IMR-90 (cell line): ENCODE measurements around the gene CDRT4. TPM values are rescaled to one million over a fixed set of nuclear protein-coding genes. Genes with fewer than 3 reads are reported as not detected.

Experiments used
- ATAC-seq: fragments of 200-7000 bp; cut with Tn5 transposase; 2 replicates; pipeline ENCODE4 v1.9.1; 2020; ENCODE audit warnings: low read depth, mild to moderate bottlenecking, moderate library complexity
- BruUV-seq: library from RNA; stranded (reverse); fragments of 400-500 nt; replicated peaks from 2 replicates; lab custom pipeline; 2021; lab: Mats Ljungman, UMichigan
- CTCF ChIA-PET: fragments of 300-600 bp; formaldehyde crosslinking; extraction: SDS; loops from one replicate; lab custom pipeline; 2021; ENCODE audit warnings: antibody characterized with exemption; lab: Yijun Ruan, JAX
- POLR2A ChIA-PET: fragments of 300-600 bp; sonication (Branson Sonifier 250); formaldehyde crosslinking; loops from one replicate; lab custom pipeline; 2022; ENCODE audit warnings: antibody characterized with exemption; ENCODE audit not compliant: unreplicated experiment; lab: Charles Lee
- DNase-seq: peaks from one replicate; pipeline ENCODE4 v3.0.0; 2013
- H2AFZ ChIP-seq: replicated peaks from 2 replicates; pipeline ENCODE3; 2013; ENCODE audit warnings: low read length, mild to moderate bottlenecking; ENCODE audit not compliant: poor library complexity
- H2AK5ac ChIP-seq: 2 replicates; pipeline ENCODE4 v1.6.1; 2013; ENCODE audit warnings: low read depth, low read length, inconsistent platforms
- H2AK9ac ChIP-seq: replicated peaks from 2 replicates; pipeline ENCODE3; 2013; ENCODE audit warnings: mild to moderate bottlenecking, low read depth, low read length, moderate library complexity; ENCODE audit not compliant: poor library complexity
- H2BK120ac ChIP-seq: 2 replicates; pipeline ENCODE4 v1.6.1; 2013; ENCODE audit warnings: low read depth, low read length, inconsistent platforms
- H2BK15ac ChIP-seq: 3 replicates; pipeline ENCODE4 v1.6.1; 2013; ENCODE audit warnings: low read depth, low read length, inconsistent platforms
- H2BK20ac ChIP-seq: 2 replicates; pipeline ENCODE4 v1.6.1; 2013; ENCODE audit warnings: low read depth, mild to moderate bottlenecking, inconsistent platforms, low read length, moderate library complexity
- H2BK5ac ChIP-seq: 2 replicates; pipeline ENCODE4 v1.6.1; 2013; ENCODE audit warnings: mild to moderate bottlenecking, low read depth, low read length, inconsistent platforms; ENCODE audit not compliant: poor library complexity, severe bottlenecking
- H3K14ac ChIP-seq: replicated peaks from 2 replicates; pipeline ENCODE4 v1.6.1; 2013; ENCODE audit warnings: low read depth, low read length, inconsistent platforms
- H3K18ac ChIP-seq: 2 replicates; pipeline ENCODE4 v1.6.1; 2013; ENCODE audit warnings: low read depth, low read length, control low read depth
- H3K23ac ChIP-seq: 2 replicates; pipeline ENCODE4 v1.6.1; 2013; ENCODE audit warnings: low read depth, low read length, inconsistent platforms
- H3K27ac ChIP-seq: 2 replicates; pipeline ENCODE4 v1.5.1; 2013; ENCODE audit warnings: mild to moderate bottlenecking, control low read depth, low read length; ENCODE audit not compliant: insufficient read depth
- H3K27me3 ChIP-seq: 2 replicates; pipeline ENCODE4 v1.6.1; 2013; ENCODE audit warnings: low read length; ENCODE audit not compliant: control insufficient read depth, insufficient read depth
- H3K36me3 ChIP-seq: 2 replicates; pipeline ENCODE4 v1.6.1; 2013; ENCODE audit warnings: low read length, mixed read lengths; ENCODE audit not compliant: control insufficient read depth, insufficient read depth
- H3K4ac ChIP-seq: 2 replicates; pipeline ENCODE4 v1.6.1; 2013; ENCODE audit warnings: low read depth, low read length, inconsistent platforms
- H3K4me1 ChIP-seq: 2 replicates; pipeline ENCODE4 v1.6.1; 2013; ENCODE audit warnings: low read length, mixed read lengths; ENCODE audit not compliant: control insufficient read depth, insufficient read depth
- H3K4me2 ChIP-seq: 2 replicates; pipeline ENCODE4 v1.6.1; 2013; ENCODE audit warnings: low read depth, mild to moderate bottlenecking, control low read depth, low read length, moderate library complexity
- H3K4me3 ChIP-seq: 2 replicates; pipeline ENCODE4 v1.5.1; 2013; ENCODE audit warnings: low read depth, mild to moderate bottlenecking, control low read depth, low read length, moderate library complexity; ENCODE audit not compliant: insufficient read depth
- H3K56ac ChIP-seq: 2 replicates; pipeline ENCODE4 v1.6.1; 2013; ENCODE audit warnings: low read length, inconsistent platforms; ENCODE audit not compliant: insufficient read depth; ENCODE audit errors: extremely low read depth
- H3K79me1 ChIP-seq, 2 experiments: 2 replicates each; pipeline ENCODE4 v1.6.1; 2013; ENCODE audit warnings: low read length in 2 of 2, inconsistent platforms in 1 of 2, low read depth in 1 of 2
- H3K9ac ChIP-seq: 2 replicates; pipeline ENCODE4 v1.6.1; 2013; ENCODE audit warnings: low read depth, low read length, control low read depth
- H3K9me1 ChIP-seq: 2 replicates; pipeline ENCODE4 v1.6.1; 2013; ENCODE audit warnings: low read length, inconsistent platforms; ENCODE audit not compliant: insufficient read depth
- H3K9me3 ChIP-seq: 2 replicates; pipeline ENCODE4 v1.6.1; 2013; ENCODE audit warnings: low read length; ENCODE audit not compliant: control insufficient read depth, insufficient read depth
- H4K20me1 ChIP-seq: 2 replicates; pipeline ENCODE4 v1.6.1; 2013; ENCODE audit warnings: low read length, inconsistent platforms; ENCODE audit not compliant: insufficient read depth
- H4K5ac ChIP-seq: 2 replicates; pipeline ENCODE4 v1.6.1; 2013; ENCODE audit warnings: mild to moderate bottlenecking, low read depth, low read length, control low read depth
- H4K8ac ChIP-seq, 2 experiments: 2 replicates each; pipeline ENCODE4 v1.6.1; 2013; ENCODE audit warnings: low read depth in 2 of 2, low read length in 2 of 2, control low read depth in 1 of 2, inconsistent platforms in 1 of 2
- H4K91ac ChIP-seq: 2 replicates; pipeline ENCODE4 v1.6.1; 2013; ENCODE audit warnings: low read depth, low read length, inconsistent platforms; ENCODE audit not compliant: insufficient read depth
- POLR2A ChIP-seq: IDR thresholded peaks from 2 replicates; pipeline ENCODE4 v1.6.1; 2012; ENCODE audit warnings: mild to moderate bottlenecking, low read depth, low read length
- RFX5 ChIP-seq: IDR thresholded peaks from 2 replicates; pipeline ENCODE4 v1.8.0; 2012; ENCODE audit warnings: low read depth, mild to moderate bottlenecking, low read length, moderate library complexity
- SMC3 ChIP-seq: fragments of 150-350 bp; IDR thresholded peaks from 2 replicates; pipeline ENCODE4 v1.6.1; 2016; ENCODE audit warnings: low read depth, mild to moderate bottlenecking, antibody characterized with exemption, low read length, moderate library complexity
- WGBS, 2 experiments: methylation state at CpG; one replicate each; pipeline versions ENCODE4 v1.1.5 to v1.1.7; 2013; ENCODE audit warnings: missing lambda C conversion rate in 2 of 2; ENCODE audit not compliant: insufficient read length in 1 of 2; ENCODE audit errors: extremely low coverage in 2 of 2; 5-methylcytosine and 5-hydroxymethylcytosine counted together
- dilution Hi-C: fragments of 300-500 bp; cut with HindIII; formaldehyde crosslinking; loops from one replicate; pipeline ENCODE4 v1.14.3; 2018; ENCODE audit warnings: low sequenced_read_pairs; ENCODE audit not compliant: unreplicated experiment
- in situ Hi-C: fragments of 300-500 bp; cut with MboI; formaldehyde crosslinking; loops from 3 replicates; pipeline ENCODE4 v1.14.3; 2019; ENCODE audit warnings: low sequenced_read_pairs, inconsistent platforms, mixed read lengths
- intact Hi-C: fragments of 100-400 bp; cut with micrococcal nuclease; formaldehyde crosslinking; loops from 2 replicates; pipeline ENCODE4 v1.10.0; 2022
- polyA plus RNA-seq, 3 experiments: library from polyadenylated mRNA; depleted of rRNA; stranded (reverse); fragments of >200 nt; gene quantifications; 2 replicates each; pipeline ENCODE4 v1.2.3, GENCODE V29; 2012; ENCODE audit warnings: low replicate concordance in 1 of 3
- total RNA-seq: library from RNA; depleted of rRNA; stranded (reverse); fragments of >200 nt; gene quantifications from 2 replicates; pipeline ENCODE4 v1.2.3, GENCODE V29; 2012

The CDRT4 gene
- total and polyA plus RNA-seq, 2 of the 4 experiments (the other 2 are of a cell fraction) = 0.90 to 3.7 TPM

GRCh38 chr17:15398291-15398690 lies 69.1 kb downstream of the CDRT4 start:
- no peak overlapping the region for H3K27ac ChIP-seq
- WGBS, 2 experiments = 60% methylated on average over 1 of the region's 6 CpGs; no CpG with 5 or more reads in 1 of the 2 experiments
- H2BK15ac ChIP-seq = peak overlapping the region; percentile 80; the same call in 2 of the 3 replicates
- H2AK5ac ChIP-seq = peak overlapping the region; percentile 78
- H4K91ac ChIP-seq = peak overlapping the region; percentile 61
- H3K27me3 ChIP-seq = no peaks in the 10 kb centered on the region
- H3K56ac ChIP-seq = no peak overlapping the region
- no peaks in the 10 kb centered on the region for H4K20me1 ChIP-seq
- H3K14ac ChIP-seq = peak overlapping the region; percentile 5
- no peaks in the 10 kb centered on the region for H3K36me3 ChIP-seq
- H3K9me1 ChIP-seq = peaks cover 22% of the 10 kb centered on the region
- H3K9ac ChIP-seq = no peak overlapping the region
- no peak overlapping the region for H3K4me3 ChIP-seq
- peak overlapping the region; percentile 86 for H2BK20ac ChIP-seq
- H4K5ac ChIP-seq = no peak overlapping the region
- H3K4me2 ChIP-seq = peak overlapping the region; percentile 16; the same call in 1 of the 2 replicates
- peak overlapping the region; percentile 76; the same call in 1 of the 2 replicates for H3K23ac ChIP-seq
- H2AK9ac ChIP-seq = no peak overlapping the region
- H3K4ac ChIP-seq = peak overlapping the region; percentile 87
- TF ChIP-seq POLR2A (no peak), SMC3 (no peak), RFX5 (no peak)
- DNase-seq (peak; percentile 50), ATAC-seq (peak; percentile 28)
- no peaks in the 10 kb centered on the region for H3K9me3 ChIP-seq
- BruUV-seq = no TSS peak
- CTCF ChIA-PET = no interaction called here
- peak overlapping the region; percentile 30; the same call in 1 of the 2 replicates for H3K18ac ChIP-seq
- peak overlapping the region; percentile 89 for H2BK120ac ChIP-seq
- in situ Hi-C loops (no loop called here), dilution Hi-C loops (no loop called here), intact Hi-C loops (no loop called here)
- peaks cover 15% of the 10 kb centered on the region for H3K4me1 ChIP-seq
- H3K79me1 ChIP-seq = no peaks in the 10 kb centered on the region
- POLR2A ChIA-PET = no interaction called here
- no peak overlapping the region for H2BK5ac ChIP-seq
- H2AFZ ChIP-seq = peak overlapping the region; percentile 70
- H4K8ac ChIP-seq = peak overlapping the region; percentile 0 to 83; a peak in 3 of 4 replicates
